HT1080 (cell line): ENCODE measurements around the gene ACAP2. TPM values are rescaled to one million over a fixed set of nuclear protein-coding genes. Genes with fewer than 3 reads are reported as not detected.

Source experiments
- DNase-seq: peaks from one replicate; pipeline ENCODE4 v3.0.0-alpha.2; 2015; ENCODE audit warnings: low read depth
- total RNA-seq: library from RNA; depleted of rRNA; stranded (reverse); fragments of >200 nt; shearing (Covaris generic); gene quantifications from 2 replicates; pipeline ENCODE4 v1.2.3, GENCODE V29; 2014

Gene ACAP2
- total RNA-seq, 1 experiment from 2014 or later = 47.5 TPM

DNA sequence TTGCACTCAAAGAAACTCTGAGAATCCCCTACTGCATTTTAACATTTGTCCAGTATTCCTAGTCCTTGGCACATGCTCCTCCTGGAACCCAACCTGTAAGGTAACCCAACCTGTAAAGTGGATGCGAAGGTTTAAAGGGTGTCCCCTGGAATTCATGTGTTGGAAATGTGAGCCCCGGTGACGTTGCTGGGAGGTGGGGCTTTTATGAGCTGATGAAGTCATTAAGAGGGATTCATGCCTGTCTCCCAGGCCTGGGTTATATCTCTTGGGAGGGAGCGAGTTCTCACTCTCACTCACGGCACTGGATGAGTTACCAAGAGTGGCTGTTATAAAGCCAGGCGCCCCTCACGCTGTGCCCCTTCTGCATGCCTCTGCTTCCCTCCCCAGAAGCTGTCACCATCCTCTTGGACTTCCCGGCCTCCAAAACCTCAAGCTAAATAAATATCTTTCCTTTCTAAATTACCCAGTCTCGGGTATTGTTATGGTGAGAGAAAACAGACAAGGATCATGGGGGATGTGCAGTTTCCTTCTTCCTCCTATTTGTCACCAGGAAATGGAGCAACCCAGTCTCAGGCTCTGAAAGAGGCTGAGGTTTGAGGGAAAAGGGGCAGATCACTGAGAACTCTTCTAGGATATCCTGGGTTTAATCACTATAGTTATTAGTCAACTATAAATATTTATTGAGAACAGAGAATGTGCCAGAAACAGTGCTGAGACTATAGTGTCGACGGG is 179.5 kb downstream of the ACAP2 start:
- no peak for DNase-seq

DNA sequence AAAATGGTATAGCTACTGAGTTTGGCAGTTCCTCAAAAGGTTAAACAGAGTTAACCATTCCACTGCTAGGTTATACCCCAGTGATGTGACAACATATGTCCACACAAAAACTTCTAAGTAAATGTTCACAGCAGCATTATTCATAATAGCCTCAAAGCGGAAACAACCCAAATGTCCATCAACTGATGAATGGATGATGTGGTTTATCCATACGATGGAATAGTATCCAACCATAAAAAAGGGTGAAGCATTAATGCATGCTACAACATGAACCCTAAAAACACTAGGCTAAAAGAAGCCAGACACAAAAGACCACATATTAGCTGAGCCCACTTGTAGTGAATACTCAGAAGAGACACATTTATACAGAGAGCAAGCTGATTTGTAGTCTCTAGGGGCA is 180.9 kb downstream of the ACAP2 start:
- DNase-seq = no peak

DNA sequence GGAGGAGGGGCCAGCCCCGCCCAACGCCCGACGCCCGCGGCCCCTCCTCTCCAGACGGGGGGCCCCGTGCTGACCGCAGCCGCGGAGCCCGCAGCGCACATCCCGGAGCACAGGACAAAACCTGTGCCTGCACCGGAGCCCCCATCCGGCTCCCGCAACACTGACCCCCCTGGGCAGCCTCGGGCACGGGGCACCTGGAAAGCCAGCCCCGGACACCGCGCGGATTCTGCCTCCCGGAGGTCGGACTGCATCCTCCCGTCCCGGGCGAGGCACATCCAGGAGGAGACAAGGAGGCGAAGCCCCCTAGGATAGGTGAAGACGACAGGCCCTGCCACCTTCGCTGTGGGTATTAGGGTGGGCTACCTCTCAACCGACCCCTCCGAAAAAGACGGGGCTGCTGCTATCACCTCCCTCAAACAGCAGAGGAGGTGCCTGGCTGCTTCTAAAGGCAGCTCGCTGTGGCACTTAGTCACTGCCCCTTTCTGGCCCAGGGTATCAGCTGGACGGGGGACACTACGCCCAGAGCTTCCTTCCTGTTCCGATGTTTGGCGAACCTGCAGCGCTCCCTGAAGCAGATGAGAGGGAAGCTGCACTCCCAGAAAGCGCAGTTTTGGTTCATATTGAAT is 182.4 kb downstream of the ACAP2 start:
- DNase-seq = no peak

DNA sequence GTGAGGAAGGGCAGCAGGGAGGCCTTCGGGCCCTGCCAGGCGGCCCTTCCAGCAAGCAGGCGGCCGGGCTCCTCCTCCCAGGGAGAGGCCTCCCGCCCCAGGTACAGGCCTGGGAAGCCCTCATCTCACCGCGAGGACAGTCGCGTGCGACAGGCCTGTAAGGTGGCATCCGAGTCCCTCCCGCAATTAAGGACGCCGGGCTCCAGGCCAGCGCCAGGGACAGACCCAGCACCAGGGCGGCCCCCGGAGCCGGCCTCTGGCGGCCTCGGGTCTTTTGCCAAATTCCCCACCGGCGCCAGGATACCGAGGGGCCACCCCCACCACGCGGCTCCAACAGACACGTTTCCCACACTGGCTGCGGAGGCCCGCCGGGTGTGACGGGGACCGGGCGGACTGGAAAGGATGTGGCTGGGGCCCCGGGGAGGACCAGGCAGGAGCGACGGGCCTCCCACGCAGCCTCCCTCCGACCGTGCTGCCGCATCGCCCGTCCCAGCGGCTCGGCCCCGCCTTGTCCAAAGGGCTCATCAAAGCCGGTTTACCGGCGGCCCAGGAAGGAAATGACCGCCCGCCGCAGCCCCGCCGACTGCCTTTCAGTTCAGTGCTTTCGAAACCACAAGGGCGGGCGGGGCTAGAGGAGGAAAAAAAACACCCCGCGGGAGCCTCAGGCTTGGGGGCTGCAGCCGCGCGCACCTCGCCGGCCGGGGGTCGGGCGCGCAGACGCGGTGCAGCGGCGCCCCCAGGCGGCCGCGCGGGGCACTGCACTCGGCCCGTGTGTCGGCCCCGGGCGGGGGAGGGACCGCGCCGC is 183.1 kb downstream of the ACAP2 start:
- DNase-seq = peak; percentile 96

DNA sequence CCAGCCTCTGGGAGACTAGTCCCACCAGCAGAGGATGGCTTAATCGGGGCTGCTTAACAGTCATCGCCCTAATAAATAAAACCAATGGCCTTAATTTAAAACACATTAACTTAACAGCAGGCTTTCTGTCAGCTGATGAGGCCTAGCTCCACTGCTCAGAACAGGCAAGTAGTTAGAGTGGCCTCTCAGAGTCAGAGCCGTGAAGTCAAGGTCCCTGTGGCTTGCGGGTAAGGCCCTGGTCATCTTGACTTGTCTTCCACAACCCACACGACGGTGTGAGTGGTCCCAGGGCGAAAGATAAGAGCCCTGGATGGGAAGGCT is 183.7 kb downstream of the ACAP2 start:
- DNase-seq = no peak

DNA sequence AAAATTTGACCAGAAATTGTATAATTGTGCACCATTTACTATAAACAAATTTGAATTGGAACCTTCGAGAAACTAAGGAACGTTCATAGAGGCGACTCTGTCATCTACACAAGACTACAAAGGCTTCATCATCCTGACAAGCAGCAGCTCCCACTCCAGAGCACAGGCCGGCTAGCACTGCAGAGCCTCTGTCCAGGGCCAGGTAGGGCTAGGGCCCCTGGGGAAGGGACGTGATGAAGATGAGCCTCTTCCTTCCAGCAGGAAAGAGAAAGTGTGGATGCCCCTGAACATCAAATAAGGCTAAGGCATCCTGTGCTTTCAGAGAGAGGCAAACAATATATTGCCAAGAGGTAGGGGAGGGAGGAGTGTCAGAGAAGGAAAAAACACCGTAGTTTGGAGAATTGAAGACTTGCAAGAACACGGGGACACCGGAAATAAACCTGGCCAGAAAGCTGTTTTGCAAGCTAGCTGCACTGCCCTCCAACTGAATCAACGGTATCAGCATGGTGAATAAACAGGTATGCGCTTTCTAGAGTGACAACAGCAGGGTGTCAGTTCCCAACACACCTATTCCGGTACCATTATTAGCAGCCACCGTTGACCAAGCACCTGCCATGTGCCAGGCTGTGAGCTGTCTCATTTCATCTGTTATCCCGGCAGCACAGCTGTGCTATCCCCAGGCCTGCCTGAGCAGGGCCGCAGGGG is 184.2 kb downstream of the ACAP2 start:
- DNase-seq = no peak

DNA sequence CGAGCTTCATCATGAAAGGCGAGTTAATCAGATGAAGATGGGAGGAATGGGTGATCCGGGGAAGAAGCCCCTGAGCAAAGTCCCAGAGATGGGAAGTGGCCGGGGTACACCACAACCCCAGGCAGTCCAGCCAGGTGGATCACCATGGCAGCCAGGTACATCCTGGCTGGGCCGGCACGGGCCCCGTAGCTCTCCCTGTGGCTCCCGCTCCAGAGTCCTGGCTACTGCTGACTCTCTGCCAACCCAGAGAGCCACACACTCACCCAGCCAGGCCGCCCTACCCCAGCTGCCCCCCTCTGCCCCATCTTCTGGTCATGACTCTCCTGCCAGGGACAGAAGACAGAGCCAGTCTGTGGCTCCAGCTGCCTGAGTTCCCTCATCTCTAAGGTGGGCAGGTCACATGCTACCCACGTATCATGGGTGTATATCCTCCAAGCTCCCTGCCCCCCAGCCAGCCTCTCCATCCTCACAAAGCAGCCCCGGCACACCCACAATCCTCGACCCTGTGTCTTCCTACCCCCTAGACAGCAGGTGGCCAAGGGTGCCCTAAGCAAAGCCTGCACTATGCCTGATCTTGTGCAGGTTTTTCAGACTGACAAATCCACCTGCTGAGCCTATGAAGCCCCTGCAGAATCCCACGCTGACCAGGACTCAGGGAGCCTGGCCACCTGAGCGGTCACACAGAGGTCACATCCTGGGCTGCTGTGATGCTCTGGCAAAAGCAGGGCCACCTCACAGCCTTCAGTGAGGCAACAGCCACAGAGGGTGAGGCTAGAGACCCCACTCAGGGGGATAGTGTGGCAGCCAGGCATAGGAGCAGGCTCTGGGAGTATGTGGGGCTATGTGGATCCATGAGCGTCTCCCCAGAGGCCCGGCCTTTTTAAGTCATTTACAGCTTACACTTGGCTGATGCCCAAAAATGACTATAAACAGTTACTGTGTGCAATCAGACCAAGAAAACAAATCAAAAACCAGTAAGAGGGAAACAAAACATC is 185.1 kb downstream of the ACAP2 start:
- DNase-seq = no peak

DNA sequence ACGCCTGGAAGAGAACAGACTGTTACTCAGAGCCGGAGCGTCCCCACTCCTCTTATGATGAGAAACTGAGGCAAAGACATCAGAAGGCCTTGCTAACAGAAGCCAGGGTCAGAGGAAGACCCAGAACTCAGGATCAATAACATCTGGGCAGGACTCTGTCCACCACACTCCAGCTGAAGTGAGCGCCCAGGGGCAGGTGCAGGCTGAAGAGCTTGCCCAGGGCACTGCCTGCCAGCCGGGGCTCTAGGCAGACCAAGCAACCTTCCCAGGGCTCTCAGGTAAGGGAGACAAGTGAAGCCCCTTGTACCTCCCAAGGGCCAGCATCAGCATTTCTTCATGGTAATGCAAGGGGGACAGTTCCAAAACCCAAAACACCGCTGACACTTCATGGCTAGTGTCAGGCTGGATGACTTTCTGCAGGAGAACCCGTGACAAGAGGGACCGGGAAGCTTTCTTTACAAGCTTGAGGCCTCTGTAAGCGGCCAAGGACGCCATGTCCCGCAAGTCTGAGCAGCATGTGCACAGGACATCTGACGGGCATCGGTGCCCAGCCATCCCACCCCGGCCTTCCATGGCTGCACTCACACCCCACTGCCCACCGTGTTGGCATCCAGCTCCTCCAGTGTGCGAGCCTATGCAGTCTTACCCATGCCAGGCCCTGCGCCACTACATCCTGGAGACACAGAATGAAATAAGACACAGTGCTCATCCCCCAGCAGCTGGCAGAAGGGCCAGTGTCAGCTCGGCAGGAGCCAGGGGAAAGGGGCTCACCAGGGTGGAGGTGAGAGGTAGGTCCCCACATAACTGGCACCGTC is 186.0 kb downstream of the ACAP2 start:
- no peak for DNase-seq

DNA sequence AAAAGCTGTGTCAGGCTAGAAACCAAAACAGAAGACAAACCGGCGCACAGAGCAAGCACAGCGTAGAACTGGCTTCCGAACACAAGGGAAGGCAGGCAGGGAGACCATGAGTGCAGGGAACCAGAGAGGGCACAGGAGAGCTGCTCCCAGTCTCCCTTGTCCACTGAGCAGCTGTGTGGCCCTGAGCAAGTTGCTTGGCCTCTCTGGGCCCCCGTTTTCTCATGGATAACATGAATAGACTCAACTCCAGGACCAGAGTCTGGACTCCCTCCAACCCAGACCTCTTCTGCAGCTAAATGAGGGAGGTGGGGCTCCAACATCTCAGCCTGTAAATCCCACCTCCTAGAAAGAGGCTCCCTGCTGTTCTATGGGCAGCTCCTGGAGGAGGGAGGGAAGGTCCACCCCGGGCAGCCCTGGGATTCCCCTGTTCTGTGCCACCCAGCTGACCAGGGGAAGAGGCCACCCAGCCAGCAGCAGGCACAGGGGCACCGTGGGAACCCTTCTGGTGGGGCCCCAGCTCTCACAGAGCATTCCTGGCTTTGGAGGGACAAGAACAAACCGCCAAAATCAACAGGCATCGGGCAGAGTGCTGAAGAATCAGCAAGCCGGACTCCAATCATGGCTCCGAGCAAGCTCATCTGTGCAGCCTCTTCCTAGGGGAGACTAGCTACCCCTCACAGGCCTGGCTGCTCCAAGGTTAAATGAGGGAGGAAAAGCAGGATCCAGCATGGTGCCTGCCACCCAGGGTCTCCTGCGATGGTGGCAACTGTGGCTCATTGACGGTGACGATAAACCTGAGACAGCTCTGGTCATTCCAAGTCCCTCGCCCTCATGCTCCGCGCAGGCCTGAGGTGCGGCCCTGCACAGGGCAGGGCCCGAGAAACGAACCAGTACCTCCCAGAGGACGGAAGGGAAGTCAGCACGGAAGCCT is 187.0 kb downstream of the ACAP2 start:
- DNase-seq = no peak

DNA sequence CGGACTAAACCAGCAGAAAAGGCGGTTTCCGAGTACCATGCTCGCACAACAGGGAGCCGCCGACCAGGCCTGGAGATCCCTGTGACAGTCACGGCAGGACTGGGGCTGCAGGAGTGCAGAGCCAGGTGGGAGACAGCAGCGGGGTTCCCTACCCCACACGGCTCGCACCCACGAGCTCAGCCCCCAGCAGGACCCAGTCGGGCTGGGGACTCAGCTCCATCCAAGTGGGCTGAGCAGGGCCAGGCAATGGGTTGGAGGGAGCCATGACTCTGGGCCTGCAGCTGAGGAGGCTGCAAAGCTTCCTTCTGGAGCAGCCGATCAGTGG is 187.7 kb downstream of the ACAP2 start:
- DNase-seq = no peak

DNA sequence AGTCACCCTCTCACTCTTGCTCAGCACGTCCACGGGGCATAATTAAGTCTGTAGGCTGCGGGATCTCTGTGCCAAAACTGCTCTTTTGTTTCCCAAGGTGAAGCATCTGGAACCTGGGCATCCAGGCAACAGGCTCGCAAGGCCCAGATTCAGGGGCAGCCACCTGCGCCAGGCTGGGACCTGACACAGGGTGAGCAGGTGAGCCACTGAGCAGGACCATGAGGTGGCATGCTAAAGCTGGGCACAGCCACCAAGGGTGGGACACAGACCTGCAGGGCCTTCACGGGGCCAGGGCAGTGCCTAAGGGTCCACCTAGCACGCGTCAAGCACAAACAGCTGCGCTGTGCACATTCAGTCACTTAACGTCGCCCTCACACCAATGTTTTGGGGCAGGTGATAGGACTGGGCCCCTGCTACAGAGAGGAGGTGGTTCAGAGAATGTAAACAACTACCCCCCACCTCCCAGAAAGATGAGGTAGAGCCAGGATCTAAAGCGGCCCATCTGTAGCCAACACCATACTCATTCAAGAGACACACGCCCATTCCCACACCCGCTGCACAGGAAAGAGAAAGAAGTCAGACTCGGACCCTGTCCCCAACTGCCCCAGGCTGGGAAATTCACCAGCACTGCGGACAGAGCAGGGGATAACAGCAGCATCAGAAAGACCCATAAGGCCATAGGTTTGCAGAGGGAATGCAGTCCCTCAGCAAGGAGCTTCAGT is 188.2 kb downstream of the ACAP2 start:
- DNase-seq = no peak

DNA sequence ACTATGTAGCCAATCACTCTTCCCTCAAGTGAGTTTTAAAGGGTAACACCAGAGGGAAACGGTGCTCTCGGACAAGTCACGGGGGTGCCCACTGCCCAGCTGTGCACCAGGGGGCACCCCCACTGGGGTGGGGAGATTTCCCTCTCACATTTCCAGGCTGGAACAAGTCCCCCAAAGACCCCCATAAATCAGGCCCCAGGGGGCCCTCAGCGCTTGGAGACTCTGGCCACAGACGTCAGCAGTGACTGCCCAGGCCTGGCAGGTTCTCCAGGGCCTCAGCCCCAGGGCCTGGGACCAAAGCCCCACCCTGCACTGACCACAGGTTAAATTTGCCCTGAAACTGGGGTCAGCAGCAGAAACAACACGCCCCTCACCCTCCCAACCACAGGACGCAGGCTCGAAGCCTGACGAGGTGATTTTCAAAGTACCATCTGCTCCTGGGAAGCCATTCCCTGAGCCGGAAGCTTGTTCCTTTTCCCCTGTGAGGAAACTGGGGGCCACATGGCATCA is 188.8 kb downstream of the ACAP2 start:
- no peak for DNase-seq

DNA sequence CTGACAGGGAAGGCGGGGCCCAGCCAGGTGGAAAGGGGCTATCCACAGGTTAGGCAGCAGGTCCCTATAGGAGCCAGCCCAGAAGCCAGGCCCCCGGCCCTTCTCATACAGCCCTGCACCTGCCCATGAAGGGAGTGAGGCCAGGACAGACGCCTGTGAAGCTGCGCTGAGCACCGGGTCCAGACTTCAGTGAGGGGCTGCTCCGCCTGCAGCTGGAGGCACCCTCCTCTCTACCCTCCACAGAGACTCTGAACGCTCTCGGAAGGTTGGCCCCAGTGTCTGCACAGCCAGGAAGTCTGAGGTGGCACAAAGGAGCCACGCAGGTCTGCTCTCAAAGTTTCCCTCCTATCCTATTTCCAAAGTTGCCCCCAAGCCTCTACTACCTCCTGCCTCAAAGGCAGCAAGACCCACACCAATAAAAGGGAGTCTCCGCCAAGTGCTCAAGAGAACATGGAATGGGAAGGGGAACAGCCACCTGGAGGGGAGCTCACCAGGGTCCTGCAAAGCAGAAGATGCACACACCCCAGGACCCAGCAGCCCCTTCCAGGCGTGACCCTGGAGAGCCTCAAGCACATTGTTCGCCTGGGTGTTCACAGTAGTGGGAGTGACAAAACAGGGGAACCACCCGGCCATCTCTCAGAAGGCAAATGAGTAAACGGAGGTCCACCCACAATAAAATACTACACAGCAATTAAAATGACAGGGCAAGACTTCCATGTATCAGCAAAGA is 191.3 kb downstream of the ACAP2 start:
- no peak for DNase-seq

DNA sequence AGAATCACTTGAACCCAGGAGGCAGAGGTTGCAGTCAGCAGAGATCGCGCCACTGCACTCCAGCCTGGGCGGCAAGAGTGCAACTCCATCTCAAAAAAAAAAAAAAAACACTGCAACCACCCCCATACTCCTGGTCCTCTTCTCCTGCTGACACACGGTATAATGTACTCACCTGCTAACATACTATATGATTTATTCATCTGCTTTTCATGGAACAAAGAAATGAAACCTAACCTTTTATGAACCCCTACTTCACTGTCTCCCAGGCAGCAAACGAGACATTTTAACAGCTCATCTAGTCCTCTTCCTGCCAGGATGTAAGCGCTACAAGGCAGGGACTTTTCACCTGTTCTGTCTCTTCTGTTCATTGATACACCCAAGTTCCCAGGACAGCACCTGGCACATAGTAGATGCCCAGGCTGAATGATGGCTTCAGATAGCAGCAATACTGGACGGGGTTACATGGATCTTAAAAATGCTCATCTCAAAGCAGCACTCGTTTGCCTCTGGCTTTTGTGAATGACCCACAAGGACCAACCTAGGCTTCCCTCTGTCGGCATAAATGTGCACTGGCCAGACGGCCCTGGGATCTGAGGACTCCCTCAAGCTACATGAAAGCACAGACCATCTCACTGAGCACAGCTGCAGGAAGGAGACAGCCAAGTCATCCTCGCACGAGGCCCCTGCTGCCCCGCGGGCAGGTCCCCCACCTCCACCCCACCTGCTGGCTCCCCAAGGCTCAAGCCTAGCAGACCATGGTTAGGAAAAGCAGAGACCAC is 192.2 kb downstream of the ACAP2 start:
- no peak for DNase-seq

DNA sequence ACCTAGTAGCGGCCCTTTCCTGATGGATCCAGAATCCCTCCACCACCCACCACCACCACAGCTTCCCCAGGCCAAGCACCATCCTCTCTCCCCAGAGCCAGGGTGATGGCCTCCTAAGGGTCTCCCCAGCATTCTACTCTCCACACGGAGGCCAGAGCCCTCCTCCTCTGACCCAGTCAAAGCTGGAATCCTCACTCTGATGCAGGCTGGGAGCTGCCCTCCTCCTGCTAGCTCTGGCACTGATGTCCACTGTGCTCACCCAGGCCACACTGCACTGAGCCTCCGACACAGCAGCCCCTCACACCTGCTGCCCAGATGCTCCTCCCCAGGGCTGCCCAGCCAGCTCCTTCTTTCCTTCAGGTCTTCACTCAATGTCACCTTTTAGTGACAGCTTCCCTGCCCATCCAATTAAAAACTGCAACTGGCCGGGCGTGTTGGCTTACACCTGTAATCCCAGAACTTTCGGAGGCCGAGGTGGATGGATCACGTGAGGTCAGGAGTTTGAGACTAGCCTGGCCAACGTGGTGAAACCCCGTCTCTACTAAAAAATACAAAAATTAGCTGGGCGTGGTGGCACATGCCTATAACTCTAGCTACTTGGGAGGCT is 192.9 kb downstream of the ACAP2 start:
- no peak for DNase-seq
